OCI-LY3 (cell line): ENCODE measurements around the gene KRT35.

Experiments used
- H2AFZ ChIP-seq: fragments of 200-600, 300-600 bp; shearing (Covaris generic); 2 replicates; pipeline ENCODE4 v1.6.0; 2014; ENCODE audit warnings: antibody characterized with exemption, low read depth, low read length
- H3K27ac ChIP-seq: fragments of 200-600, 300-600 bp; sonication (generic); 2 replicates; pipeline ENCODE4 v1.5.1; 2014; ENCODE audit warnings: mild to moderate bottlenecking, low read length, moderate library complexity, mixed read lengths
- H3K27me3 ChIP-seq: fragments of 200-600, 300-600 bp; sonication (generic); 2 replicates; pipeline ENCODE4 v1.6.1; 2014; ENCODE audit warnings: low read depth, low read length, mixed read lengths
- H3K36me3 ChIP-seq: fragments of 200-600, 300-600 bp; sonication (generic); replicated peaks from 2 replicates; pipeline ENCODE3; 2014; ENCODE audit warnings: low read depth, low read length, mixed read lengths
- H3K4me1 ChIP-seq: fragments of 300-600, 200-600 bp; sonication (generic); 2 replicates; pipeline ENCODE4 v1.6.1; 2014; ENCODE audit warnings: low read length, mixed read lengths
- H3K4me2 ChIP-seq: fragments of 200-600, 300-600 bp; sonication (generic); 2 replicates; pipeline ENCODE4 v1.6.1; 2014; ENCODE audit warnings: low read length, mixed read lengths
- H3K4me3 ChIP-seq: fragments of 300-600, 200-600 bp; sonication (generic); 2 replicates; pipeline ENCODE4 v1.5.1; 2014; ENCODE audit warnings: antibody characterized with exemption, mild to moderate bottlenecking, low read length, moderate library complexity
- H3K79me2 ChIP-seq: fragments of 300-600, 200-600 bp; shearing (Covaris generic); 2 replicates; pipeline ENCODE4 v1.6.1; 2014; ENCODE audit warnings: mild to moderate bottlenecking, low read length, mixed read lengths
- H3K9ac ChIP-seq: fragments of 300-600, 200-600 bp; shearing (Covaris generic); 2 replicates; pipeline ENCODE4 v1.6.0; 2014; ENCODE audit warnings: mild to moderate bottlenecking, low read length, moderate library complexity
- H3K9me3 ChIP-seq: fragments of 200-600, 300-600 bp; shearing (Covaris generic); 2 replicates; pipeline ENCODE4 v1.6.1; 2014; ENCODE audit warnings: low read length, mixed read lengths; ENCODE audit not compliant: insufficient read depth
- H4K20me1 ChIP-seq: fragments of 200-600, 300-600 bp; sonication (generic); 2 replicates; pipeline ENCODE4 v1.6.1; 2016; ENCODE audit warnings: low read length, mixed read lengths; ENCODE audit not compliant: insufficient read depth
- CTCF ChIP-seq: fragments of 200-600, 300-600 bp; sonication (generic); IDR thresholded peaks from 2 replicates; pipeline ENCODE4 v1.5.1; 2014; ENCODE audit warnings: antibody characterized with exemption, low read length, low read depth
- EZH2phosphoT487 ChIP-seq: fragments of 200-600 bp; shearing (Covaris generic); IDR thresholded peaks from 2 replicates; pipeline ENCODE4 v1.6.1; 2018; ENCODE audit warnings: antibody characterized with exemption, mixed run types, low read depth

The KRT35 gene

GRCh38 chr17:41511116-41511515 lies 30.2 kb upstream of the KRT35 start:
- TF ChIP-seq EZH2phosphoT487 (no peak), CTCF (no peak)

GRCh38 chr17:41510251-41511065 lies 29.5 kb upstream of the KRT35 start:
- TF ChIP-seq CTCF (no peak), EZH2phosphoT487 (no peak)

More at GRCh38 chr17:41511116-41511515, 30.2 kb upstream of the KRT35 start:
- Histone ChIP-seq H2AFZ (no peak overlapping the region), H3K79me2 (no peaks in the 10 kb centered on the region), H3K4me2 (no peak overlapping the region), H3K4me1 (peaks cover 3% of the 10 kb centered on the region; the same call in 1 of the 2 replicates), H3K9me3 (no peaks in the 10 kb centered on the region), H3K27ac (no peak overlapping the region), H4K20me1 (no peaks in the 10 kb centered on the region), H3K27me3 (peaks cover 9% of the 10 kb centered on the region; the same call in 1 of the 2 replicates), H3K36me3 (no peaks in the 10 kb centered on the region), H3K9ac (no peak overlapping the region), H3K4me3 (no peak overlapping the region)

GRCh38 chr17:41507315-41507880 lies 26.4 kb upstream of the KRT35 start:
- Histone ChIP-seq H3K27ac (no peak overlapping the region), H3K79me2 (no peaks in the 10 kb centered on the region), H3K4me2 (no peak overlapping the region), H3K9me3 (no peaks in the 10 kb centered on the region), H3K4me3 (no peak overlapping the region), H3K4me1 (peaks cover 5% of the 10 kb centered on the region; the same call in 1 of the 2 replicates), H2AFZ (no peak overlapping the region), H3K36me3 (no peaks in the 10 kb centered on the region), H4K20me1 (no peaks in the 10 kb centered on the region), H3K27me3 (peaks cover 9% of the 10 kb centered on the region; the same call in 1 of the 2 replicates), H3K9ac (no peak overlapping the region)
- TF ChIP-seq EZH2phosphoT487 (no peak), CTCF (no peak)

More at GRCh38 chr17:41510251-41511065, 29.5 kb upstream of the KRT35 start:
- no peaks in the 10 kb centered on the region for H4K20me1 ChIP-seq
- peaks cover 9% of the 10 kb centered on the region; the same call in 1 of the 2 replicates for H3K27me3 ChIP-seq
- H3K9me3 ChIP-seq: no peaks in the 10 kb centered on the region
- H3K79me2 ChIP-seq: no peaks in the 10 kb centered on the region
- H3K4me3 ChIP-seq: no peak overlapping the region
- H3K9ac ChIP-seq: no peak overlapping the region
- peaks cover 5% of the 10 kb centered on the region; the same call in 1 of the 2 replicates for H3K4me1 ChIP-seq
- no peaks in the 10 kb centered on the region for H3K36me3 ChIP-seq
- no peak overlapping the region for H3K4me2 ChIP-seq
- no peak overlapping the region for H2AFZ ChIP-seq
- no peak overlapping the region for H3K27ac ChIP-seq
